ENCODE data around the gene ZBTB7B. TPM values are rescaled to one million over a fixed set of nuclear protein-coding genes. Genes with fewer than 3 reads are reported as not detected.
"Not testable (repeated sequence)": the region's sequence is repeated elsewhere in the genome, so short reads cannot be mapped to it uniquely, and the experiment has no call there.

The ZBTB7B gene
- total RNA-seq, 3 donors from 2014 or later = 175 to 313 (median 255) TPM

GRCh38 chr1:154978360-154978759 is 24.2 kb upstream of the ZBTB7B start:
- intact Hi-C loops (cut with DNase I, micrococcal nuclease) = no loop called here
- no peak for ATAC-seq
- H3K4me3 ChIP-seq = no peak overlapping the region
- H3K36me3 ChIP-seq (ENCODE audit: low read depth) = no peaks in the 10 kb centered on the region
- H3K4me1 ChIP-seq (ENCODE audit: low read depth) = peaks cover 11% of the 10 kb centered on the region
- no peak for TF ChIP-seq CTCF (IDR thresholded peaks at IDR 0.05)
- no peaks in the 10 kb centered on the region for H3K9me3 ChIP-seq
- no peak for DNase-seq

GRCh38 chr1:154982341-154982740 is 20.3 kb upstream of the ZBTB7B start:
- Histone ChIP-seq H3K4me1 (ENCODE audit: low read depth) (peaks cover 11% of the 10 kb centered on the region), H3K36me3 (ENCODE audit: low read depth) (no peaks in the 10 kb centered on the region), H3K4me3 (no peak overlapping the region), H3K9me3 (no peaks in the 10 kb centered on the region)
- DNase-seq (no peak), ATAC-seq (no peak)
- no peak for TF ChIP-seq CTCF (IDR thresholded peaks at IDR 0.05)
- intact Hi-C loops (cut with DNase I, micrococcal nuclease) = no loop called here

GRCh38 chr1:154982897-154983648 is 19.5 kb upstream of the ZBTB7B start, which contains the start of gene FLAD1:
Gene FLAD1, plus strand, starts transcription at chr1:154983344. Its CDS starts 351 bp downstream, at chr1:154983695.
- Histone ChIP-seq H3K4me3 (peak within 1 kb of the TSS; percentile 50), H3K36me3 (ENCODE audit: low read depth) (no peaks in the 10 kb centered on the region), H3K9me3 (no peaks in the 10 kb centered on the region), H3K4me1 (ENCODE audit: low read depth) (peaks cover 11% of the 10 kb centered on the region)
- no peak for TF ChIP-seq CTCF (IDR thresholded peaks at IDR 0.05)
- DNase-seq = peak; percentile 95 to 99 (median 96)
- peak; percentile 99 for ATAC-seq
- intact Hi-C loops (cut with DNase I, micrococcal nuclease) = no loop called here

GRCh38 chr1:154983776-154984466 is 18.7 kb upstream of the ZBTB7B start:
- Histone ChIP-seq H3K9me3 (no peaks in the 10 kb centered on the region), H3K36me3 (ENCODE audit: low read depth) (no peaks in the 10 kb centered on the region), H3K4me3 (peak overlapping the region; percentile 50), H3K4me1 (ENCODE audit: low read depth) (peaks cover 11% of the 10 kb centered on the region)
- intact Hi-C loops (cut with DNase I, micrococcal nuclease) = no loop called here
- DNase-seq = peak in 2 of 3 donors; percentile 42 to 55
- no peak for ATAC-seq
- no peak for TF ChIP-seq CTCF (IDR thresholded peaks at IDR 0.05)

GRCh38 chr1:154986736-154987135 is 15.9 kb upstream of the ZBTB7B start:
- DNase-seq; H3K36me3 ChIP-seq (ENCODE audit: low read depth); H3K9me3 ChIP-seq; intact Hi-C loops (cut with DNase I, micrococcal nuclease); H3K4me3 ChIP-seq; ATAC-seq: not testable (repeated sequence)
- peaks cover 18% of the 10 kb centered on the region for H3K4me1 ChIP-seq (ENCODE audit: low read depth)

GRCh38 chr1:154987326-154987725 is 15.3 kb upstream of the ZBTB7B start:
- ATAC-seq = no peak
- peak in 1 of 3 donors; percentile 38 for DNase-seq
- no peak overlapping the region for H3K4me3 ChIP-seq
- peaks cover 18% of the 10 kb centered on the region for H3K4me1 ChIP-seq (ENCODE audit: low read depth)
- no peaks in the 10 kb centered on the region for H3K36me3 ChIP-seq (ENCODE audit: low read depth)
- TF ChIP-seq CTCF (IDR thresholded peaks at IDR 0.05) = no peak
- intact Hi-C loops (cut with DNase I, micrococcal nuclease) = no loop called here
- H3K9me3 ChIP-seq = no peaks in the 10 kb centered on the region
